ENCODE data around the gene JAKMIP3. TPM values are rescaled to one million over a fixed set of nuclear protein-coding genes. Genes with fewer than 3 reads are reported as not detected.

JAKMIP3 gene
- total RNA-seq, 2 experiments from 2014 or later, result 0.29 to 0.42 TPM

- CTCF ChIA-PET, result no interaction called here
- POLR2A ChIA-PET, result no interaction called here
Measured at GRCh38 chr10:132095403-132096113, 29.8 kb downstream of the JAKMIP3 start.

- POLR2A ChIA-PET, result no interaction called here
- CTCF ChIA-PET, result no interaction called here
Measured at GRCh38 chr10:132096223-132096622, 30.5 kb downstream of the JAKMIP3 start.

- CTCF ChIA-PET, result no interaction called here
- POLR2A ChIA-PET, result no interaction called here
Measured at GRCh38 chr10:132096863-132097478, 31.2 kb downstream of the JAKMIP3 start.

GRCh38 chr10:132097609-132098377 is 32.0 kb downstream of the JAKMIP3 start:
- ChIA-PET CTCF (no interaction called here), POLR2A (no interaction called here)

- ChIA-PET CTCF (no interaction called here), POLR2A (no interaction called here)
Measured at GRCh38 chr10:132098539-132099388, 33.0 kb downstream of the JAKMIP3 start.

GRCh38 chr10:132099389-132100090 is 33.8 kb downstream of the JAKMIP3 start:
- CTCF ChIA-PET, result no interaction called here
- POLR2A ChIA-PET, result no interaction called here

GRCh38 chr10:132100091-132100481 is 34.3 kb downstream of the JAKMIP3 start:
- CTCF ChIA-PET, result interaction anchor here (1.8 kb wide), 1 partner anchor 42 kb away, joined by 5 read pairs; no protein-coding TSS in a partner anchor
- POLR2A ChIA-PET, result no interaction called here

GRCh38 chr10:132100556-132101349 is 35.0 kb downstream of the JAKMIP3 start:
- POLR2A ChIA-PET, result no interaction called here
- CTCF ChIA-PET, result interaction anchor here (1.8 kb wide), 1 partner anchor 41 kb away, joined by 5 read pairs; no protein-coding TSS in a partner anchor

- CTCF ChIA-PET, result interaction anchor here (1.8 kb wide), 1 partner anchor 40 kb away, joined by 5 read pairs; no protein-coding TSS in a partner anchor
- POLR2A ChIA-PET, result no interaction called here
Measured at GRCh38 chr10:132101529-132101928, 35.8 kb downstream of the JAKMIP3 start.

GRCh38 chr10:132102071-132102716 is 36.4 kb downstream of the JAKMIP3 start:
- ChIA-PET POLR2A (no interaction called here), CTCF (interaction anchor here (1.8 kb wide), 1 partner anchor 40 kb away, joined by 5 read pairs; no protein-coding TSS in a partner anchor)

- ChIA-PET CTCF (no interaction called here), POLR2A (no interaction called here)
Measured at GRCh38 chr10:132102717-132103110, 37.0 kb downstream of the JAKMIP3 start.

GRCh38 chr10:132103116-132103910 is 37.6 kb downstream of the JAKMIP3 start:
- ChIA-PET POLR2A (no interaction called here), CTCF (interaction anchor here (1.2 kb wide), 1 partner anchor 40 kb away, joined by 3 read pairs; no protein-coding TSS in a partner anchor)

- POLR2A ChIA-PET, result no interaction called here
- CTCF ChIA-PET, result interaction anchor here (1.2 kb wide), 1 partner anchor 39 kb away, joined by 3 read pairs; no protein-coding TSS in a partner anchor
Measured at GRCh38 chr10:132104062-132104461, 38.3 kb downstream of the JAKMIP3 start.

- CTCF ChIA-PET, result interaction anchor here (1.2 kb wide), 1 partner anchor 38 kb away, joined by 3 read pairs; no protein-coding TSS in a partner anchor
- POLR2A ChIA-PET, result no interaction called here
Measured at GRCh38 chr10:132104471-132105301, 38.9 kb downstream of the JAKMIP3 start.

- POLR2A ChIA-PET, result no interaction called here
- CTCF ChIA-PET, result no interaction called here
Measured at GRCh38 chr10:132105302-132105995, 39.7 kb downstream of the JAKMIP3 start.

- ChIA-PET POLR2A (no interaction called here), CTCF (no interaction called here)
Measured at GRCh38 chr10:132106431-132106830, 40.7 kb downstream of the JAKMIP3 start.
